HEK293T (cell line): Measurements from ENCODE around the gene NKX2-3.

ENCODE experiments used
- FOXA1 ChIP-seq: fragments of 450-650 bp; IDR thresholded peaks from 2 replicates; pipeline ENCODE4 v1.6.1; 2016; ENCODE audit warnings: mild to moderate bottlenecking
- SUZ12 ChIP-seq: fragments of 450-650 bp; IDR thresholded peaks from 2 replicates; pipeline ENCODE4 v1.6.1; 2016; ENCODE audit warnings: mild to moderate bottlenecking

GRCh38 chr10:99540306-99540656 is 7.5 kb downstream of the NKX2-3 start:
- TF ChIP-seq FOXA1: no peak
- no peak for TF ChIP-seq SUZ12
